GM18507 (cell line): ENCODE data around the gene PSMC5.
A peak's percentile ranks its signal among the peaks of the same experiment; 100 is the strongest.

ENCODE experiments used
- DNase-seq: peaks from one replicate; pipeline ENCODE4 v3.0.0; 2011; ENCODE audit warnings: low read depth; ENCODE audit not compliant: insufficient read length; ENCODE audit errors: extremely low spot score
- FAIRE-seq: peaks from 2 replicates; lab custom pipeline; 2011; peaks lifted over from hg19 to GRCh38; lab: Jason Lieb, UNC

The PSMC5 gene

GRCh38 chr17:63819585-63820537 is 7.4 kb upstream of the PSMC5 start:
- no peak for FAIRE-seq
- DNase-seq, result no peak

GRCh38 chr17:63820963-63821561 is 6.2 kb upstream of the PSMC5 start:
- DNase-seq (no peak), FAIRE-seq (no peak)

GRCh38 chr17:63821804-63822203 is 5.4 kb upstream of the PSMC5 start:
- DNase-seq, result no peak

GRCh38 chr17:63822537-63822936 is 4.7 kb upstream of the PSMC5 start:
- FAIRE-seq (no peak), DNase-seq (no peak)

More at GRCh38 chr17:63821804-63822203, 5.4 kb upstream of the PSMC5 start:
- FAIRE-seq, result no peak

GRCh38 chr17:63823659-63824331 is 3.4 kb upstream of the PSMC5 start:
- no peak for FAIRE-seq

GRCh38 chr17:63824362-63824761 is 2.9 kb upstream of the PSMC5 start:
- no peak for FAIRE-seq
- DNase-seq, result no peak

More at GRCh38 chr17:63823659-63824331, 3.4 kb upstream of the PSMC5 start:
- DNase-seq, result no peak

GRCh38 chr17:63826468-63827001 is 696 bp upstream of the PSMC5 start:
- no peak for DNase-seq
- FAIRE-seq, result no peak

GRCh38 chr17:63827801-63828221 is 580 bp downstream of the PSMC5 start:
- FAIRE-seq, result peak; percentile 9
- DNase-seq, result no peak

- DNase-seq (no peak), FAIRE-seq (no peak)
These were observed 1.7 kb downstream of the PSMC5 start for GRCh38 chr17:63828936-63829335.

GRCh38 chr17:63830278-63830677 is 3.0 kb downstream of the PSMC5 start:
- FAIRE-seq, result no peak

GRCh38 chr17:63830904-63831491 is 3.8 kb downstream of the PSMC5 start:
- DNase-seq (no peak), FAIRE-seq (no peak)

More at GRCh38 chr17:63830278-63830677, 3.0 kb downstream of the PSMC5 start:
- DNase-seq, result no peak

GRCh38 chr17:63831505-63831904 is 4.3 kb downstream of the PSMC5 start:
- FAIRE-seq, result no peak
- no peak for DNase-seq

GRCh38 chr17:63832014-63832413 is 4.8 kb downstream of the PSMC5 start:
- DNase-seq (no peak), FAIRE-seq (no peak)

- no peak for DNase-seq
- FAIRE-seq, result no peak
These were observed 5.2 kb downstream of the PSMC5 start for GRCh38 chr17:63832455-63832854.

- FAIRE-seq (no peak), DNase-seq (no peak)
These were observed 6.0 kb downstream of the PSMC5 start for GRCh38 chr17:63833026-63833740.

GRCh38 chr17:63833741-63834373 is 6.6 kb downstream of the PSMC5 start:
- FAIRE-seq, result no peak
- no peak for DNase-seq

GRCh38 chr17:63834431-63835166 is 7.4 kb downstream of the PSMC5 start:
- DNase-seq, result peak; percentile 33
- FAIRE-seq, result peak; percentile 74

GRCh38 chr17:63835167-63835720 is 8.0 kb downstream of the PSMC5 start:
- FAIRE-seq, result no peak

More at GRCh38 chr17:63835167-63835720, 8.0 kb downstream of the PSMC5 start:
- DNase-seq, result no peak
